Central memory CD8-positive, alpha-beta T cell (primary cell): ENCODE results near the gene KRTAP4-2.
A peak's percentile ranks its signal among the peaks of the same experiment; 100 is the strongest.
"Not testable (repeated sequence)": the region's sequence is repeated elsewhere in the genome, so short reads cannot be mapped to it uniquely, and the experiment has no call there.

Source experiments
- ATAC-seq: fragments of 150-1000 bp; cut with Tn5 transposase; replicated peaks from 2 replicates; pipeline ENCODE4 v1.10.0; 2022; ENCODE audit warnings: mild to moderate bottlenecking, moderate FRiP score, moderate number of reproducible peaks; ENCODE audit not compliant: poor library complexity, severe bottlenecking; ENCODE audit errors: extremely low read depth
- DNase-seq, 2 donors: peaks; one replicate each; pipeline ENCODE4 v3.0.0; 2021; ENCODE audit warnings: low spot score in 2 of 2
- H3K27ac Mint-ChIP-seq: one replicate; pipeline ENCODE4 v1.8.0; 2022; ENCODE audit warnings: low read depth, mild to moderate bottlenecking, moderate library complexity, mixed read lengths
- H3K27me3 Mint-ChIP-seq: one replicate; pipeline ENCODE4 v1.8.0; 2022; ENCODE audit warnings: mixed read lengths
- H3K36me3 Mint-ChIP-seq: one replicate; pipeline ENCODE4 v1.8.0; 2022; ENCODE audit warnings: mild to moderate bottlenecking, moderate library complexity, mixed read lengths; ENCODE audit not compliant: insufficient read depth
- H3K4me1 Mint-ChIP-seq: one replicate; pipeline ENCODE4 v1.8.0; 2022; ENCODE audit warnings: mixed read lengths
- H3K4me3 Mint-ChIP-seq: one replicate; pipeline ENCODE4 v1.8.0; 2022; ENCODE audit warnings: mild to moderate bottlenecking, moderate library complexity, mixed read lengths
- H3K9me3 Mint-ChIP-seq: one replicate; pipeline ENCODE4 v1.8.0; 2022; ENCODE audit warnings: mixed read lengths

The KRTAP4-2 gene

DNA sequence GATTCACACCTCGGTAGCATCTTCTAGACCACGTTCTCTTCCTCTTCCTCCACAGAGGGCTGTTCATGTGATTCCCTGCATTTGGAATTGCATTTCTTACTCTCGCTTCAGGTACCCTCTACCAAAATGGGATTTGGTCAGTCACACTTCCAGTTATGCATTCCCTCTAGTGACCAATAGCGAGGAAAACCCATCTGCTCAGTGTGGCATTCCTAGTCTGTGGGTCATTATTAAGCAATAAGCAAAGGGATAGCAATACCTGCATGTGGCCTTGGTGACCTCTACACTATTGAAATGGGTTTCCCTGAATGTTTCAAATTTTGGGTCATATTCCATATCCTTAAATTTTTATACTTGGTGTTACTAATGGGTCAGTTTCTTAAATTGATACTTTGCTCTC lies 28.0 kb downstream of the KRTAP4-2 start:
- no peak overlapping the region for H3K27ac Mint-ChIP-seq
- H3K27me3 Mint-ChIP-seq, result peaks cover 28% of the 10 kb centered on the region
- no peak overlapping the region for H3K4me3 Mint-ChIP-seq
- DNase-seq (no peak), ATAC-seq (no peak)
- no peaks in the 10 kb centered on the region for H3K9me3 Mint-ChIP-seq
- H3K4me1 Mint-ChIP-seq, result no peaks in the 10 kb centered on the region
- no peaks in the 10 kb centered on the region for H3K36me3 Mint-ChIP-seq

DNA sequence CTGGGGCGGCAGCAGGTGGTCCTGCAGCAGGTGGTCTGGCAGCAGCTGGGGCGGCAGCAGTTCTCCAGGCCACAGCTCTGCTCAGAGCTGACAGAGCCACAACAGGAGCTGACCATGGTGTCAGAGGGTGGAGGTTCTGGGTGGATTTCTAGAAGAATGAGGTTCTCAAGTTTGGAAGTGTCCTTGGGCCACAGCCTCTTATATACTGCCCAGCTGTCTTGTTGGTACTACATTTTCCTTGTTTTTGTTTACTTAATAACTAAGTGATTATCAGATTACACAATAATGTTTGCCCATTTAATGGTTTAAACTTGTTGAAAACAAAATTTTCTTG lies 28.4 kb downstream of the KRTAP4-2 start, which contains the start of gene KRTAP4-5:
Gene KRTAP4-5 (minus strand): TSS at position 174 of the 334 bp plus-strand sequence. CDS start 58 bp downstream, at position 116.
- no peaks in the 10 kb centered on the region for H3K4me1 Mint-ChIP-seq
- ATAC-seq (no peak), DNase-seq (no peak)
- peak within 1 kb of the TSS; percentile 14 for H3K27ac Mint-ChIP-seq
- no peaks in the 10 kb centered on the region for H3K36me3 Mint-ChIP-seq
- peaks cover 24% of the 10 kb centered on the region for H3K27me3 Mint-ChIP-seq
- no peak within 1 kb of the TSS for H3K4me3 Mint-ChIP-seq
- H3K9me3 Mint-ChIP-seq, result no peaks in the 10 kb centered on the region

DNA sequence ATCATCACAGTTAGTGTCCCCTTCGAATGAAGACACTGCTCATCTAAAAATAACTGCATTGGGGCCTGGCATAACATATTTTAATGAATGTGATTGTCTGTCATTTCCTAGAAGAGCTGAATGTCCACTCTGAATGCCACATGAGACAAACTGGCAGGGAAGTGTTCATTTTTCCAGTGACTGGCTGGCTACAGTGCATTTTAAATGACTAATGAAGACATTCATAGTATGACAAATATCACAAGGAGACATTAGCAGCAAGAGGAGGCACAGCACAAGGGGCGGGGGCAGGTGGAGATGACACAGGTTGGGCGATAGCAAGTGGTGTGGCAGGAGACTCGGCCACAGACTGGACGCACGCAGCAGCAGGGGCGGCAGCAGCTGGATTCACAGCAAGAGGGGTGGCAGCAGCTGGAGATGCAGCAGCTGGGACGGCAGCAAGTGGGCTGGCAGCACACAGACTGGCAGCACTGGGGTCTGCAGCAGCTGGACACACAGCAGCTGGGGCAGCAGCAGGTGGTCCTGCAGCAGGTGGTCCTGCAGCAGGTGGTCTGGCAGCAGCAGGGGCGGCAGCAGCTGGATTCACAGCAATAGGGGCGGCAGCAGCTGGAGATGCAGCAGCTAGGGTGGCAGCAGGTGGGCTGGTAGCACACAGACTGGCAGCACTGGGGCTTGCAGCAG lies 28.9 kb downstream of the KRTAP4-2 start:
- Mint-ChIP-seq H3K27me3 (peaks cover 19% of the 10 kb centered on the region), H3K27ac (peak overlapping the region; percentile 14)
- not testable (repeated sequence) for H3K36me3 Mint-ChIP-seq, DNase-seq, H3K4me1 Mint-ChIP-seq, H3K9me3 Mint-ChIP-seq, ATAC-seq, H3K4me3 Mint-ChIP-seq

DNA sequence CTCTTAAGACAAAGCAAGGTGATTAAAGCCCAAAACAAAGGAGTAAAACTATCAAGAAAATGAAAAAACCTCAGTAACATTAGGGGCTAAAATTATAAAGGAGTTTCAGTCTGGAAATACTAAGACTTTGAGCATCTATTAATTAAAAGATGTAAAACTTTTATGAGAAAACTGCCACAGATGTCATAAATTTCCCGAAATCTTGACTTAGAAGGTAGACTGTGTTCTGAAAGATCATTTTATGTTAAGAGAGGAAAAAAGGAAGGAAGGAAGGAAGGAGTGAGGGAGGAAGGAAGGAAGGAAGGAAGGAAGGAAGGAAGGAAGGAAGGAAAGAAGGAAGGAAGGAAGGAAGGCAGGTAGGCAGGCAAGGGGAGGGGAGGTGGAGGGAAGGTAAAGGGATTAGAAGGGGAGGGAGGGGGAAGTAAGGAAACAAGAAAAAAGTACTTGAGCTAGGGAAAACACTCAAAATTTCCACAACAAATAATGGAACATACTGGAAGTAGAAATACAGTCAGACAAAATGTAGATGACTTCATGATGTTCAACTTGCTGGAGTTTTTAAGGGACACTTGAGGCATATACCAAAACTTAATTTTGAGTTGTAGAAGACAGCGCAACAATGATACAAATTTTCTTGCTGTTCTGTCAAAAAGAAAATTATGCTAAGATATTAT lies 30.4 kb downstream of the KRTAP4-2 start:
- Mint-ChIP-seq H3K27me3 (peaks cover 12% of the 10 kb centered on the region), H3K9me3 (peaks cover 12% of the 10 kb centered on the region), H3K27ac (no peak overlapping the region), H3K4me1 (no peaks in the 10 kb centered on the region), H3K4me3 (no peak overlapping the region), H3K36me3 (no peaks in the 10 kb centered on the region)
- no peak for DNase-seq
- ATAC-seq, result no peak

DNA sequence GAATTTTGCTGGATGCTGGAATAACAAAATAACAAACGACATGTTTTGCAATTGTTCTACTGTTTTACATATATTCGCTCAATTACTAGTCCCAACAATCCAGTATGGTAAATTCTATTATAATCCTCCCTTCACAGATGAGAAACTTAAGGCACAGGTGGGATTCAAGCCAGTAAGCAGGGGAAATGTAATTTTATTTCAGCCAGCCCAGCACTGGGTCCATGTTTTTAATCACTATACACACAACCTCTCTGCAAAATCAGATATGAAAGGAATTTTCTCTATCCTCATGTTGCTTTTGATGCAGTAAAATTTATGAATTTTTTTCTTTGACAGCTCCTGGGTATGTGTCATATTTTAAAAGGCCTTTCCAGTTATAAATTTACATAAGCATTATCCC lies 32.8 kb downstream of the KRTAP4-2 start:
- peaks cover 20% of the 10 kb centered on the region for H3K9me3 Mint-ChIP-seq
- no peak for ATAC-seq
- H3K4me3 Mint-ChIP-seq, result no peak overlapping the region

DNA sequence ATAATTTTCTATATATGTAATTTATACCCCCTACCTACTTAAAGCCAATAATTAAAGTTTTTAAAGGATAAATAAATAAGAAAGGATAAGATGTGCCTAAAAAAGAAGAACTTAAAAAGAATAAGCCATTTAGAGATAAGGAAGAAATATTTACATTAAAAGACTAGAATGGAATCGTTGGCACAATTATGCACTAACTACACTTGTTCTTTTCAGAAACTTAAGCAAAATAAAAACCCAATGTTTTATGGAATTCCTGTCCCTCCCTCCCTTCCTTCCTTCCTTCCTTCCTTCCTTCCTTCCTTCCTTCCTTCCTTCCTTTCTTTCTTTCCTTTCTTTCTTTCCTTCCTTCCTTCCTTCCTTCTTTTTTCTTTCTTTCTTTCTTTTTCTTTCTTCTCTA lies 33.2 kb downstream of the KRTAP4-2 start:
- H3K27ac Mint-ChIP-seq, result no peak overlapping the region
- peaks cover 21% of the 10 kb centered on the region for H3K9me3 Mint-ChIP-seq
- ATAC-seq (no peak), DNase-seq (no peak)
- H3K4me1 Mint-ChIP-seq, result no peaks in the 10 kb centered on the region
- no peak overlapping the region for H3K4me3 Mint-ChIP-seq
- H3K36me3 Mint-ChIP-seq, result no peaks in the 10 kb centered on the region
- peaks cover 17% of the 10 kb centered on the region for H3K27me3 Mint-ChIP-seq

More for the DNA sequence above, 32.8 kb downstream of the KRTAP4-2 start:
- Mint-ChIP-seq H3K36me3 (no peaks in the 10 kb centered on the region), H3K27ac (no peak overlapping the region), H3K4me1 (no peaks in the 10 kb centered on the region), H3K27me3 (peaks cover 17% of the 10 kb centered on the region)
- no peak for DNase-seq

DNA sequence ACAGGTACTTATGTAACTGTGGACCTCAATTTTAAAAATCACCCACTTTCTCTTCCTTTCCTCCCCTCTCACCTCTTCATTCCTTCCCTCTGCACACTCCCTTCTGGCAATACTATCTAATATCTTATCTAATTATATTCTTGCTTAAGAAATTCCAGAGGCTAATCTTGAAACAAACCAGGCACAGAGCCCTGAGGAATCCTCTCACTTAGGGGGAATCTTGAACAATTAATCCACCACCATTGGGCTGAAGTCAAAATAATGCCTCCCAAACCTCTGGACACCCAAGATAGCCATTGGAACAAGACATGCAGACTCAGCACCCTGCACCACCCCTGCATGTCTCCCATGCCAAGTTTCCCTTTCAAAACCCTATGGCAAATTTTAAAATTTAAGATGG lies 36.7 kb downstream of the KRTAP4-2 start:
- Mint-ChIP-seq H3K4me3 (no peak overlapping the region), H3K27ac (no peak overlapping the region), H3K27me3 (peaks cover 7% of the 10 kb centered on the region), H3K36me3 (no peaks in the 10 kb centered on the region), H3K4me1 (no peaks in the 10 kb centered on the region), H3K9me3 (peaks cover 25% of the 10 kb centered on the region)
- DNase-seq (no peak), ATAC-seq (no peak)

DNA sequence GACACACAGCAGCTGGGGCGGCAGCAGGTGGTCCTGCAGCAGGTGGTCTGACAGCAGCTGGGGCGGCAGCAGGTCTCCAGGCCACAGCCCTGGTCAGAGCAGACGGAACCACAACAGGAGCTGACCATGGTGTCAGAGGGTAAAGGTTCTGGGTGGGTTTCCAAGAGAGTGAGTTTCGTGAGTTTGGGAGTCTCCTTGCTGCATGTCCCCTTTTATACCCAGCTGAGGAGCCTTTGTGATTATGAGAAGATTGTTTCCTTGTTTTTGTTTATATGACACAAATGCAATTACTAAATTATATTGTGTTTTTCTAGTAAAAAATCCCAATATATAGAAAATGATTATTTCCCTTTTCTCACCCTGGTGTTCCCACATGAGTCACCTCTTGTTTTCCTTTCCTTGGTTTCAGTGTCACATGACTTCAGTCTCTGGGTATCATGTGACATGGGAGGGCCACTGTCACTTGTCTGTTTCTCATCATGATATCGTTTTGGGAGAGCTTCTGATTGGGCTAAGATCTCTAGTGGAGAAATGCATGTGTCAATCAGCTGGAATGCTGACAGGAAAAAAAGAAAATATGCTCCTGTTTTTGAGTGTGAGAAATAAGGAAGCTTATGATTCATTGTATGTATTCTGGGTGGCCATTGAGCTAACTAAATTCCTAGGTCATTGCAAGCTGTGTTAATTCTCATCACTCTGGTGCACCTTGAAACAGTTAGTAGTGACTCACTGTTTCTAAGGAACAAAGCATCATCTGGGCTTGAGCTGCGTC lies 37.5 kb downstream of the KRTAP4-2 start, which contains the start of gene KRTAP4-6:
Gene KRTAP4-6 (minus strand): TSS at position 185 of the 772 bp plus-strand sequence. CDS start 57 bp downstream, at position 128.
- Mint-ChIP-seq H3K27ac (no peak within 1 kb of the TSS), H3K9me3 (peaks cover 25% of the 10 kb centered on the region), H3K4me3 (no peak within 1 kb of the TSS), H3K27me3 (peaks cover 7% of the 10 kb centered on the region), H3K4me1 (no peaks in the 10 kb centered on the region), H3K36me3 (no peaks in the 10 kb centered on the region)
- ATAC-seq (no peak), DNase-seq (no peak)

DNA sequence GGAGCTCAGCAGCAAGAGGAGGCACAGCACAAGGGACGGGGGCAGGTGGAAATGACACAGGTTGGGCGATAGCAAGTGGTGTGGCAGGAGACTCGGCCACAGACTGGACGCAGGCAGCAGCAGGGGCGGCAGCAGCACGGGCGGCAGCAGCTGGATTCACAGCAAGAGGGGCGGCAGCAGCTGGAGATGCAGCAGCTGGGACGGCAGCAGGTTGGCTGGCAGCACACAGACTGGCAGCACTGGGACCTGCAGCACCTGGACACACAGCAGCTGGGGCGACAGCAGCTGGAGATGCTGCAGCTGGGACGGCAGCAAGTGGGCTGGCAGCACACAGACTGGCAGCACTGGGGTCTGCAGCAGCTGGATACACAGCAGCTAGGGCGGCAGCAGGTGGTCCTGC lies 38.2 kb downstream of the KRTAP4-2 start:
- H3K4me1 Mint-ChIP-seq, H3K4me3 Mint-ChIP-seq, H3K36me3 Mint-ChIP-seq, DNase-seq, H3K27me3 Mint-ChIP-seq, ATAC-seq, H3K27ac Mint-ChIP-seq: not testable (repeated sequence)
- H3K9me3 Mint-ChIP-seq, result peaks cover 25% of the 10 kb centered on the region

DNA sequence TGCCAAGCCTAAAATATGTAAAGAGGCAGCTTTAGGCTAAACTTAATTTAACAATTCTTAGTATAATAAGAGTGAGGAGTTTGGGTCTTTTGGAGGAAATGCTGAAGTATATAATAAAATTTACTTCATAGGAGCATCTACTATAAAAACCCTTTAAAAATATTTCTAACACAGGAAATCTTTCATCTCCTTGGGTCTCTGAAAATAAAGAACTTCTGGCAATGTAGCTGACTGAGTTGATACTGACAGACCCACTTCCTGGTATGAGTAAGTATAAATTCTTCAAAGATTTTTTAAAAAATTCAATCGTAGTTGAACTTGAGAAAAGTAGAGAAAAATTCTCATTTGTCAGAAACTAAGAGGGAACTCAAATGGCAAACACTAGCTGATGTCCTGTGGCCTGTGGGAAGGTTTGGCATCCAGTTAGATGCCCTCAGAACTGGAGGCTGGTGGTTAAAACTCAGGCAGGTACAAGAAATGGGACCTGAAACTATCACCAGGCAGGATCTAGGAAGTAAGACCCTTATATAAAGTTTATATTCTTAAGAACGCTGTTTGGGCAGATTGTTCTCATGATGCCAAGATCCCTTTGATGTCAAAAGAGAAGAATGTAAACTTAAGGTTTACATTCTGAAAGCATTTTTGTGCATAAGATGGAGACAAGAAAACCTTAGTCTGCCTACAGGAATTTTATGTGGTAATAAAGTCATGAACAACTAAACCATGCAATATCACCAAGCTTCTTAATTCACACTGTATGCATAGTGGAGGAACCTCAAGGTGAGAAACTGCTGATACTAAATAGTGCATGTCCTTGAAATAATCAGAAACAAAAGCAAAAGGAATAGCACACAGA lies 43.9 kb downstream of the KRTAP4-2 start:
- peak overlapping the region; percentile 41 for H3K27ac Mint-ChIP-seq
- no peaks in the 10 kb centered on the region for H3K27me3 Mint-ChIP-seq
- H3K9me3 Mint-ChIP-seq, result no peaks in the 10 kb centered on the region
- H3K36me3 Mint-ChIP-seq, result no peaks in the 10 kb centered on the region
- DNase-seq (no peak), ATAC-seq (peak; percentile 76)
- peak overlapping the region; percentile 16 for H3K4me3 Mint-ChIP-seq
- peaks cover 25% of the 10 kb centered on the region for H3K4me1 Mint-ChIP-seq

DNA sequence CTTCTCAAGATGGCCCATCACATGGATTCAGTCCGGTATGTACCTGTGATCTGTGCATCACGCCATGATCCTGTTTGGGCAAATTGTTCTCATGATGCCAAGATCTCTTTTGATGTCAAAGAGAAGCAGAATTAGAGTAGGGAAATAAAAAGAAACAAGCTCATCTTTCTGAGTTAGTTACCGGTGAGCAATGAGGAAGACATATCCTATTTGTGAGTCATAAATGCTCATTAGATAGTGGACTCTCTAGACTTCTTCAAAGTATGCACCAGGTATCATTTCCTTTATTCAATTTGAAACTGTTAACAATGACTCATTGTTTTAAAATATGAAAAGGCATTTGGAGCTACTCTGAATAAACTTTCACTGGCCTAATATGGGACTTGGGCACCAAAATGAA lies 46.0 kb downstream of the KRTAP4-2 start:
- no peaks in the 10 kb centered on the region for H3K36me3 Mint-ChIP-seq
- no peak overlapping the region for H3K4me3 Mint-ChIP-seq
- H3K27me3 Mint-ChIP-seq, result no peaks in the 10 kb centered on the region
- H3K4me1 Mint-ChIP-seq, result peaks cover 36% of the 10 kb centered on the region
- DNase-seq (no peak), ATAC-seq (no peak)
- no peaks in the 10 kb centered on the region for H3K9me3 Mint-ChIP-seq
- no peak overlapping the region for H3K27ac Mint-ChIP-seq
